ENCODE data around the gene PDE6H.

Gene PDE6H

DNA sequence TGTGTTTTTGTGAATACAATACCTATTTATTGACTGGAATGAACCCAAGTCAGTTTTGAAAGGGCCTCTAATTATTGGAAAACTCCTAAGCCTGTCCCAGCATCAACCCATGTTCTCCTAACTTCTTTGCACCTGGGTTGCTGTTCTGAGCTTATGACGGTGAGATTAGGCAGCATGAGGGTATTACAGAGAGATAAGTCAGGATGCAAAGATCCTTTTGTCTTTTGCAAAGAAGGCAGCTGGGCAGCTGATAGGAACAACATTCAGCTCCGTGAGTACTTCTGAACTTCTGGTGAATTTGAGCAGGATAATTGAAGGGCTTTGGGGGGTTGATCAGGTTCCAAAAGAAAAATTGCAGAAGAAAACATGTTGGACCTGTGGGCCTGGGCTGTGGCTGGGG, at the start of gene PDE6H:
Gene PDE6H (plus strand): TSS at position 227 of the 400 bp plus-strand sequence. CDS start 4,971 bp downstream, outside the sequence.
- no peak within 1 kb of the TSS for H3K4me3 ChIP-seq (ENCODE audit: low read depth, low read length)
- DNase-seq (ENCODE audit: low read depth), result no peak
- TF ChIP-seq, protein P1, sequence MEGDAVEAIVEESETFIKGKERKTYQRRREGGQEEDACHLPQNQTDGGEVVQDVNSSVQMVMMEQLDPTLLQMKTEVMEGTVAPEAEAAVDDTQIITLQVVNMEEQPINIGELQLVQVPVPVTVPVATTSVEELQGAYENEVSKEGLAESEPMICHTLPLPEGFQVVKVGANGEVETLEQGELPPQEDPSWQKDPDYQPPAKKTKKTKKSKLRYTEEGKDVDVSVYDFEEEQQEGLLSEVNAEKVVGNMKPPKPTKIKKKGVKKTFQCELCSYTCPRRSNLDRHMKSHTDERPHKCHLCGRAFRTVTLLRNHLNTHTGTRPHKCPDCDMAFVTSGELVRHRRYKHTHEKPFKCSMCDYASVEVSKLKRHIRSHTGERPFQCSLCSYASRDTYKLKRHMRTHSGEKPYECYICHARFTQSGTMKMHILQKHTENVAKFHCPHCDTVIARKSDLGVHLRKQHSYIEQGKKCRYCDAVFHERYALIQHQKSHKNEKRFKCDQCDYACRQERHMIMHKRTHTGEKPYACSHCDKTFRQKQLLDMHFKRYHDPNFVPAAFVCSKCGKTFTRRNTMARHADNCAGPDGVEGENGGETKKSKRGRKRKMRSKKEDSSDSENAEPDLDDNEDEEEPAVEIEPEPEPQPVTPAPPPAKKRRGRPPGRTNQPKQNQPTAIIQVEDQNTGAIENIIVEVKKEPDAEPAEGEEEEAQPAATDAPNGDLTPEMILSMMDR (IDR thresholded peaks at IDR 0.05; ENCODE audit: low read depth, low read length, missing control alignments), result no peak

DNA sequence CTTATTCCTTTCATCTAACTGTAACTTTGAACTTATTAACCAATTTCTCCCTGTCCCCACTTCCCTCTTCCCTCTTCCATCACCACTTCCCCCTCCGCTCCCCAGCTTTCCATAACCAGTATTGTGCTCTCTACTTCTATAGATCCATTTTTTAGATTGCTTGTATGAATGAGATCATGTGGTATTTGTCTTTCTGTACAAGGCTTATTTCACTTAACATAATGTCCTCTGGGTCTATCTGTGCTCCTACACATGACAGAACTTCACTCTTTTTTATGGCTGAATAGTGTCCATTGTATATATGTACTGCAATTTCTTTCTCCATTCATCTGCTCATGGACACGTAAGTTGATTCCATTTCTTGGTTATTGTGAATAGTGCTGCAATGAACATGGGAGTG, 48.9 kb upstream of the PDE6H start:
- no peak overlapping the region for H3K4me3 ChIP-seq (ENCODE audit: low read depth, low read length)
- TF ChIP-seq, protein P1 (IDR thresholded peaks at IDR 0.05; ENCODE audit: low read depth, low read length, missing control alignments), result no peak
- DNase-seq (ENCODE audit: low read depth), result no peak

DNA sequence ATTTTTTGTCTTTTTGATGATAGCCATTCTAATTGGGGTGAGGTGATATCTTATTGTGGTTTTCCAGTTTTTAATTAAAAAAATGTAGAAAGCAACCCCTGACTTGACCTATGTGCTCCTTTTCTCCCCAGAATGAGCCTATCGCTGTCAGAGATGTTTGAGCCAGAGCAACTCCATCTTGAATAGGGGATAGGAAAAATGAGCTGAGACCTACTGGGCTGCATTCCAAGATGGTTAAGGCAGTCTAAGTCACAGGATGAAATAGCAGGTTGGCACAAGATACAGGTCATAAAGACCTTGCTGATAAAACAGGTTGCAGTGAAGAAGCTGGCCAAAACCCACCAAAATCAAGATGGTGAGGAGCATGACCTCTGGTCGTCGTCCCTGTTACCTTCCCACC, 48.3 kb upstream of the PDE6H start:
- no peak for DNase-seq (ENCODE audit: low read depth)
- TF ChIP-seq, protein P1 (IDR thresholded peaks at IDR 0.05; ENCODE audit: low read depth, low read length, missing control alignments), result no peak
- H3K4me3 ChIP-seq (ENCODE audit: low read depth, low read length), result no peak overlapping the region

DNA sequence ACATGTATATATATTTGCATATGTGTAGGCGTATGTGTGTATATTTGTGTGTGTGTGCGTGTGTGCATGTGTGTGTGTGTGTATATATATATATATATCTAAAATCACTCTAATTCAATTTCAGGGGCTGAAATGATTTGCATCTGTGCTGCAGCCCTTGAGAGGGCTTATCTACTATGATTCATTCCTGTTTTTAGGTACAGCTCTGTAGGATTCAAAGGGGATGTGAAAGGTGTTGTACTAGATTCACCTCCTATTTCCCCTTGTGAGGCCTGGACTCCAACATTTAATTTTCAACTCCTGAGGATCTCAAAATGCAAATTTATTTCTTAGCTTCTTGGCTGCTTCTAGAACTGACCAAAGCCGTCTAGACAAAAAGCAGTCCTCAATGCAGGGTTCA, 45.6 kb upstream of the PDE6H start:
- H3K4me3 ChIP-seq (ENCODE audit: low read depth, low read length), result no peak overlapping the region
- TF ChIP-seq, protein P1 (IDR thresholded peaks at IDR 0.05; ENCODE audit: low read depth, low read length, missing control alignments), result no peak
- no peak for DNase-seq (ENCODE audit: low read depth)

DNA sequence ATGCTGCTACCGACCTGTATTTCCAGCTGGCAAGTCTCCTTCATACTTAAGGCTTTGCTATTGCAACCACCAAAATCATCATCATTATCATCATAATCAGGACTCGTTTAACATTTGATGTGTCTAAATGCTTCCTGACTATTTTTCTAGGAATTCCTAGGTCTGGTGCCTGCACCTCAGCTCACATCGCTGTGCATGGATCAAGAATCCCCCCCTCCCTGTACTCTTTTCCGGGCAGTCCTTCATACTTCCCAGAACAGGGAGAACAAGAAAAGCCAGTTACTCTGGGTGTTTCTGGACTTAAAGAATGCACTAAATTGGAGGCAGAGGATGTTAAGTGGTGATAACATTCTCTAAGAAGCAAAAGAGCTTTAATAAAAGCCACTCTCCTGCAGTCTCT, 43.9 kb upstream of the PDE6H start:
- DNase-seq (ENCODE audit: low read depth), result no peak
- TF ChIP-seq, protein P1 (IDR thresholded peaks at IDR 0.05; ENCODE audit: low read depth, low read length, missing control alignments), result no peak
- no peak overlapping the region for H3K4me3 ChIP-seq (ENCODE audit: low read depth, low read length)

DNA sequence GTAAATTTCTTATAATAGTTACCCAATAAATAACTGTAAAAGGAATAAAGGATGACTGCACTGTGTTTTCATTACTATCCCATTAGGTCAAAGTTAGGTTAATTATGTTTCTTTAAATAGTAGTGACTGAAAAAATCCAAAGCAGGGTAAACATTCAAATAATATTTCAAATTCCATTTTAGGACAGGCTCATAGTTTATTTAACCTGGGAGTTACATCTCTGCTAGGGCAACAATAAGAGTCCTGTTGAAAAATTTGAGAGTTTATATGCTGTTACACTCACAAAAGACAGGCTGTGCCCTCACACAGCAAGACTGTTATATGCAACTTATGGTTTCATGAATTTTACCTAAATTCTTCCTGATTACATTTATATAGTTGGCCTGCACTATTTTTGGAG, 42.5 kb upstream of the PDE6H start:
- no peak for DNase-seq (ENCODE audit: low read depth)
- H3K4me3 ChIP-seq (ENCODE audit: low read depth, low read length), result no peak overlapping the region
- TF ChIP-seq, protein P1 (IDR thresholded peaks at IDR 0.05; ENCODE audit: low read depth, low read length, missing control alignments), result no peak

DNA sequence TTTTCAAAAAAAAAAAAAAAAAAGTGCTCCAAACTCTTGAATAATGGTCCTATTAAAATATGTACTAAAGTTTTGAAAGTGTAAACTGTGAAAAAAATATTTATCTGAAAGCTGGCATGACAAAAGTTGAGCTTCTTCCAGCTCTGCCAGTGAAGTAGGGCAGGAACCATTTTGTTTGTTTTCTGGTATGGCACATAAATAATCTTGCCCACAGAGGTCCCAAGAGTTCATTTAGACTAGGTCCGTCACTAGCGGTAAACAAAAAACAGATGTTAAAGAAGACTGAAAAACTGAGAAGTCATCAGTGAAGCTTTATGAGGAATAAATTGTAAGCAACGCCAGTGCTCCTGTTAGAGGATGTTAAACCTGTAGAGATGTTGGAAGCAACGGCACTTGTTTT, 41.5 kb upstream of the PDE6H start:
- H3K4me3 ChIP-seq (ENCODE audit: low read depth, low read length), result no peak overlapping the region
- TF ChIP-seq, protein P1 (IDR thresholded peaks at IDR 0.05; ENCODE audit: low read depth, low read length, missing control alignments), result no peak
- DNase-seq (ENCODE audit: low read depth), result no peak
